ENCODE data around the gene CASP2. TPM values are rescaled to one million over a fixed set of nuclear protein-coding genes. Genes with fewer than 3 reads are reported as not detected.

The CASP2 gene
- total RNA-seq, 6 experiments from 2014 or later, result 5.3 to 8.7 (median 6.7) TPM

DNA sequence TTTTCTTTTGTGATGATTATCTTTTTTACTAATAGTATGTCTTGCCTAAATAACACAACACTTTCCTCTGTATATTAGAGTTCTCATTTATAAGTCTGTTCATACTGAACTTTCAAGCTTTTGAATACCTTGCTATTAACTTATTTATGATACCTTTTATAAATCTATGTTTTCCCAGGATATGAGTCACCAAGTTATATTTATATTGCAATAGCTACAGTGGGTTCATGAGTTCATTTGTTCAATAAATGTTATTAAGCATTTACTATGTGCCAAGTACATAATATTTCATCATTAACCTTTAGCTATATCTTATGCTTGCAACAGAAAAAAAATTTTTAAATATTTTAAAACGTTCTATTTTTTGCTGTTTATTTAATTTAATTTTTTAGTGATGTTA, 46.1 kb downstream of the CASP2 start:
- TF ChIP-seq, protein P1, sequence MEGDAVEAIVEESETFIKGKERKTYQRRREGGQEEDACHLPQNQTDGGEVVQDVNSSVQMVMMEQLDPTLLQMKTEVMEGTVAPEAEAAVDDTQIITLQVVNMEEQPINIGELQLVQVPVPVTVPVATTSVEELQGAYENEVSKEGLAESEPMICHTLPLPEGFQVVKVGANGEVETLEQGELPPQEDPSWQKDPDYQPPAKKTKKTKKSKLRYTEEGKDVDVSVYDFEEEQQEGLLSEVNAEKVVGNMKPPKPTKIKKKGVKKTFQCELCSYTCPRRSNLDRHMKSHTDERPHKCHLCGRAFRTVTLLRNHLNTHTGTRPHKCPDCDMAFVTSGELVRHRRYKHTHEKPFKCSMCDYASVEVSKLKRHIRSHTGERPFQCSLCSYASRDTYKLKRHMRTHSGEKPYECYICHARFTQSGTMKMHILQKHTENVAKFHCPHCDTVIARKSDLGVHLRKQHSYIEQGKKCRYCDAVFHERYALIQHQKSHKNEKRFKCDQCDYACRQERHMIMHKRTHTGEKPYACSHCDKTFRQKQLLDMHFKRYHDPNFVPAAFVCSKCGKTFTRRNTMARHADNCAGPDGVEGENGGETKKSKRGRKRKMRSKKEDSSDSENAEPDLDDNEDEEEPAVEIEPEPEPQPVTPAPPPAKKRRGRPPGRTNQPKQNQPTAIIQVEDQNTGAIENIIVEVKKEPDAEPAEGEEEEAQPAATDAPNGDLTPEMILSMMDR (IDR thresholded peaks at IDR 0.05), result no peak
- no peak for TF ChIP-seq POLR2A (IDR thresholded peaks at IDR 0.05)
- no peak for ATAC-seq
- WGBS (ENCODE audit: insufficient coverage, low coverage, low lambda C conversion rate, missing lambda C conversion rate), result 32% methylated on average over 1 of the region's 1 CpG
- H3K36me3 ChIP-seq, result no peaks in the 10 kb centered on the region
- H3K4me1 ChIP-seq, result no peaks in the 10 kb centered on the region
- intact Hi-C loops (cut with DNase I), result no loop called here
- H3K9me3 ChIP-seq, result no peaks in the 10 kb centered on the region
- DNase-seq, result no peak
- no peak overlapping the region for H3K27ac ChIP-seq
- no peak overlapping the region for H3K4me3 ChIP-seq
- no peaks in the 10 kb centered on the region for H3K27me3 ChIP-seq

GRCh38 chr7:143337216-143337615, 49.1 kb downstream of the CASP2 start:
- no peak overlapping the region for H3K4me3 ChIP-seq
- no peak for ATAC-seq
- WGBS (ENCODE audit: insufficient coverage, low coverage, low lambda C conversion rate, missing lambda C conversion rate), result 80% methylated on average over 3 of the region's 3 CpGs
- H3K9me3 ChIP-seq, result no peaks in the 10 kb centered on the region
- no peaks in the 10 kb centered on the region for H3K27me3 ChIP-seq
- no peak overlapping the region for H3K27ac ChIP-seq
- no peaks in the 10 kb centered on the region for H3K36me3 ChIP-seq
- DNase-seq, result no peak
- intact Hi-C loops (cut with DNase I), result no loop called here
- no peaks in the 10 kb centered on the region for H3K4me1 ChIP-seq
- no peak for TF ChIP-seq POLR2A (IDR thresholded peaks at IDR 0.05)

GRCh38 chr7:143341842-143342241, 53.7 kb downstream of the CASP2 start:
- DNase-seq, result no peak
- Histone ChIP-seq H3K27me3 (no peaks in the 10 kb centered on the region), H3K36me3 (no peaks in the 10 kb centered on the region), H3K4me3 (no peak overlapping the region), H3K4me1 (no peaks in the 10 kb centered on the region), H3K9me3 (no peaks in the 10 kb centered on the region), H3K27ac (no peak overlapping the region)
- TF ChIP-seq, protein P1 (IDR thresholded peaks at IDR 0.05), result no peak
- no peak for TF ChIP-seq POLR2A (IDR thresholded peaks at IDR 0.05)
- intact Hi-C loops (cut with DNase I), result no loop called here
- 94% methylated on average over 8 of the region's 8 CpGs for WGBS (ENCODE audit: insufficient coverage, low coverage, low lambda C conversion rate, missing lambda C conversion rate)
- no peak for ATAC-seq

DNA sequence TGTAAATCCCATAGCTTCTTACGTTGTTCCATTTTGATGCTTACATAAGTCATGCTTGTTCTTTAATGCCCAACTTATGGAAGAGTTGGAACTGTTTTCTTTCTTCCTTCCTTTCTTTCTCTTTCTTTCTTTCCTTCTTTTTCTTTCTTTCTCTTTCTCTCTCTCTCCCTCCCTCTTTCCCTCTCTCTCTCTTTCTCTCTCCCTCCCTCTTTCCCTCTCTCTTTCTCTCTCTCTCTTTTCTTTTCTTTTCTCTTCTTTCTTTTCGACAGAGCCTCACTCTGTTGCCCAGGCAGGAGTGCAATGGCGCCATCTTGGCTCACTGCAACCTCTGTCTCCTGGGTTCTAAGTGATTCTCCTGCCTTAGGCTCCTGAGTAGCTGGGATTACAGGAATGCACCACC, 55.4 kb downstream of the CASP2 start:
- no peaks in the 10 kb centered on the region for H3K9me3 ChIP-seq
- no peaks in the 10 kb centered on the region for H3K36me3 ChIP-seq
- intact Hi-C loops (cut with DNase I), result no loop called here
- H3K4me1 ChIP-seq, result no peaks in the 10 kb centered on the region
- no peak overlapping the region for H3K27ac ChIP-seq
- no peaks in the 10 kb centered on the region for H3K27me3 ChIP-seq
- no peak for ATAC-seq
- H3K4me3 ChIP-seq, result no peak overlapping the region
- TF ChIP-seq POLR2A (IDR thresholded peaks at IDR 0.05), result no peak
- TF ChIP-seq, protein P1 (IDR thresholded peaks at IDR 0.05), result no peak
- no peak for DNase-seq
- WGBS (ENCODE audit: insufficient coverage, low coverage, low lambda C conversion rate, missing lambda C conversion rate), result 94% methylated on average over 3 of the region's 3 CpGs

- WGBS (ENCODE audit: insufficient coverage, low coverage, low lambda C conversion rate, missing lambda C conversion rate), result 13% methylated on average over 19 of the region's 35 CpGs
- intact Hi-C loops (cut with DNase I), result no loop called here
- TF ChIP-seq, protein P1 (IDR thresholded peaks at IDR 0.05), result peak in 3 of 4 donors; percentile 33 to 37 (median 37)
- no peak for TF ChIP-seq POLR2A (IDR thresholded peaks at IDR 0.05)
- ATAC-seq, result peak; percentile 72 to 90 (median 84)
- no peaks in the 10 kb centered on the region for H3K27me3 ChIP-seq
- H3K4me3 ChIP-seq, result peak overlapping the region in 1 of 3 donors; percentile 7
- H3K36me3 ChIP-seq, result no peaks in the 10 kb centered on the region
- H3K27ac ChIP-seq, result no peak overlapping the region
- H3K4me1 ChIP-seq, result no peaks in the 10 kb centered on the region
- DNase-seq, result peak in 1 of 3 donors; percentile 64
- H3K9me3 ChIP-seq, result no peaks in the 10 kb centered on the region
Observed at GRCh38 chr7:143345428-143345900, 57.3 kb downstream of the CASP2 start.
